ENCODE results near the gene XYLB.

DNA sequence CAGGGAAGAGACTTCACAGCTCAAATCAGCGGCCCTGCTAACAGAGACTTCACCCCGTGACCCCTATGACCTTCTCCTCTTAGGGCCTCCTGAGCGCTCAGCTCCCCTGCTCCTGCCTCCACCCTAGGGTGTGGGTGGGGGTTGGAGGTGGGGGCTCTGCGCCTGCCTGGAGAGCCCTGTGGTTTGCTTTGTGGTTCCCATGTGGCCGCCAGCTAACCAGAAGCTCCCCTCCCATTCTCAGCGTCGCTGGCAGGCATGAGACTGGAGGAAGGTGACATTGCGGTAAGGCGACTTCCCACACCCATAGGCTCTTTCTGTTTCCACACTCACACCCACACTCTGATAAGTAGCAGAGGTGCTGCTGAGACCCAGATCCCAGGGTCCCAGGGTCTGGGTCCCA, 27.6 kb downstream of the XYLB start:
- TF ChIP-seq SUZ12 (IDR thresholded peaks at IDR 0.05) (no peak), BHLHE40 (IDR thresholded peaks at IDR 0.05; ENCODE audit: borderline replicate concordance) (no peak), ARNT (IDR thresholded peaks at IDR 0.05) (no peak), FOXK2 (IDR thresholded peaks at IDR 0.05) (no peak), HDGF (IDR thresholded peaks at IDR 0.05; ENCODE audit: borderline replicate concordance) (no peak), ELF4 (IDR thresholded peaks at IDR 0.05) (no peak), SP1 (IDR thresholded peaks at IDR 0.05) (no peak), TARDBP (IDR thresholded peaks at IDR 0.05) (no peak)

Measured in HEK293T (cell line).